GM19468 (cell line): ENCODE results near the gene ZNF516.

Experiments used
- ATAC-seq: cut with Tn5 transposase; IDR thresholded peaks from one replicate; pipeline ENCODE4 v1.9.1; 2021; ENCODE audit warnings: mild to moderate bottlenecking, moderate library complexity, moderate number of reproducible peaks; ENCODE audit not compliant: unreplicated experiment; ENCODE audit errors: extremely low read depth

ZNF516 gene

DNA sequence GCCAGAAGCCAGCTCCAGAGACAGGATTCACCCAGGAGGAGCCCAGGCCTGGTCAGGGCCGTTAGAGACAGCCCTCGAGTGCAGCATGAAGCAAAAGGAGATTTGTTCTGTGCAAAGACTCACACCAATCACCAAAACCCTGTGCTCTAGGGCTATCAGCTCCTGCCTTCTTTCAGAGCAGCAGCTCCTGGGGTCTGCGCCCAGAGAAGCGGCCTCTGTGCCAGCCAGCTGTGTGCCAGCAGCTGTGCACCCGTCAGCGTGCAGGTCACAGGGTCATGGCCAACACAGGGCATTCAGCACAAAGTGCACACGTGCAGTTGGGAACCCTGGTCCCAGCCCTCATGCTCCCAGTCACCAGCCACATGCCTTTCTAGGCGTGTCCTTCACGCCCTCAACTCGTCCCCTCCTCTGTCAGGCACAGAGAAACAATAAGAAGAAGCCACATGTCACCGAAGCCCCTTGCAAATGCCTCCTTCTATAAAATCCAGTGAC lies 49.3 kb downstream of the ZNF516 start:
- no peak for ATAC-seq

DNA sequence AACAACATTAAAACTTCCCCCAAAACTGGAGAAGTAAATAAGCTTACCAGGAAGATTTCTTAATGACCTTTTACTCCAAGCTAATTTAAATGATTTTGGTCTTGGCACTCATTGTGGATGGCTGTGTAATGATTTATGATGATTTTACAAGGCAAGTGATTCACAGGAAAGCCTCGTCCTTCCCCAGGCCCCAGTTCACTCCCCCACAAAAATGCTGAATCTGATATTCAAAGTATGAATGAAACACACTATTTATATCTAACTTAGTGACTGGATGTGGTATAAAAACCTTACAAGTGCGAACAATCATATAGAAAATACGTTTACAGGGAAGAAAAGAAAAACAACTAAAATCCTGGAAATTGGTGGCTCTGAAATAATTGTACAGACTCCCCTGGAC lies 49.8 kb downstream of the ZNF516 start:
- no peak for ATAC-seq

DNA sequence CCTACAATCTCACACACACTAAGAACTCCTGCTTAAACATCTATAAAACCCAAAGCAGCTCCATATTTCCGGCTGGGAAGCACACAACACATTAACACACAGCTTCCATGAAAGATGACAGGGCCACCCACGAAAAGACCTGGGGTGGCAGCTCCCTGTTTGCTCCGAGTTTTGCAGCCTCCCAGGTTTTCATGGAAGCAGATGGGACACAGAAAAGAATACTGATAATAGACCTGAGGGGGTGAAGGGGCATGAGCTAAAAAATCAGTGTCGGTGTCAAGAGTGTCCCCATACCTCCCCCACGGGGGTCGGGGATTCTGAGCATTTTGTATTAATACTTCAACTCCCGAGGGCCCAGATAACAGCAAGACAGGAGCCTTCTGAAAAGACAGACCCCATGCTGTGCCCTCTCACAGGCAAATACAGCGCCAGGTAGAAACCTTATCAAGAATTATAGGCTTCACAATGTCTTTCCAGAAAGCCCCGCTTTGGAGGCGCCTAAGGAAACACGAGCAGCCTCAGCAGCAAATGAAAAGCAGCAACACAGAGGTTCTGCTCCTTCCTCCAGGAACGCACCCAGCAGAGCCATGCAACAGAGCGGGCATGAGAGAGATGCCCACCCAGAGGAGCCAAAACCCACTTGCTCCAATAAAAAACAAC lies 50.5 kb downstream of the ZNF516 start:
- no peak for ATAC-seq

DNA sequence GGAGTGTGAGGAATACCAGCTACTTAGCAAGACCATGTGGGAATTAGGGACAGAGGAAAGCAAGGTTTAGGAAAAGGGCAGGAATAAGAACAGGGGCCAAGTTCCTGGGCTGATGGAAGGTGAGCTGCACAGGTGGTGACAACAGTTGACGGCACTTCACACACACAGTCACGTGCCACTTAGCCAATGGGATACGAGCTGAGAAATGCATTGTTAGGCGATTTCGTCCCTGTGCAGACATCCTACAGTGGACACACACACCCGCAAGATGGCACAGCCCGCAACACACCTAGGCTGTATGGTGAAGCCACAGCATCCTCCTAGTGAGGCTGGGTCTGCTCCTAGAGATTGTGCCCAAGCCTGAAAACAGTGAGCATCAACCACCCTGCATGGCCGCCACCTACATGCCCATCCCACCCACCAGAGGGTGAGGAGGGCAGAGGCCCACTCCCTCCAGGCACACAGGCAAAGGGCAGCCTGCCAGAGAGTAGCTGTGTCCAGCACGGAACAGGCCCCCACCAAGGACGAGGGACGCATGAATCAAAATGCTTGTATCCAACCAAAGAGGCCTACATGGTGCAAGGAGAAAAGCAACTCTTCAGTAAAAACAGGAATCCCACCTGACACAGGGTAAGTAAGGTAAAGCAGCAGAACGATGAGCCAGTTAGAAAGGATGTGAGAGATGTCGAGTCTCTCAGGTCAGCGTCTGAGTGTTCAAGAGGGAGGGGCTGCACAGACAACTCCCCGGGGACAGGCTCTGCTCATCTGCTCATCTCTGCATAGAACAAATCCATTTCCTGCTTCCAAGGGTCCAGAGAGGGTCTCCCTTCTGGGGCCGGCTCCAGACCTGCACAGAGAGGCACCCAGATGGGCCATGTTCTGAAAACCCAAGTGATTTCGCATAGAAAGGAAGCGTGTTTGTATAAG lies 51.3 kb downstream of the ZNF516 start:
- no peak for ATAC-seq

DNA sequence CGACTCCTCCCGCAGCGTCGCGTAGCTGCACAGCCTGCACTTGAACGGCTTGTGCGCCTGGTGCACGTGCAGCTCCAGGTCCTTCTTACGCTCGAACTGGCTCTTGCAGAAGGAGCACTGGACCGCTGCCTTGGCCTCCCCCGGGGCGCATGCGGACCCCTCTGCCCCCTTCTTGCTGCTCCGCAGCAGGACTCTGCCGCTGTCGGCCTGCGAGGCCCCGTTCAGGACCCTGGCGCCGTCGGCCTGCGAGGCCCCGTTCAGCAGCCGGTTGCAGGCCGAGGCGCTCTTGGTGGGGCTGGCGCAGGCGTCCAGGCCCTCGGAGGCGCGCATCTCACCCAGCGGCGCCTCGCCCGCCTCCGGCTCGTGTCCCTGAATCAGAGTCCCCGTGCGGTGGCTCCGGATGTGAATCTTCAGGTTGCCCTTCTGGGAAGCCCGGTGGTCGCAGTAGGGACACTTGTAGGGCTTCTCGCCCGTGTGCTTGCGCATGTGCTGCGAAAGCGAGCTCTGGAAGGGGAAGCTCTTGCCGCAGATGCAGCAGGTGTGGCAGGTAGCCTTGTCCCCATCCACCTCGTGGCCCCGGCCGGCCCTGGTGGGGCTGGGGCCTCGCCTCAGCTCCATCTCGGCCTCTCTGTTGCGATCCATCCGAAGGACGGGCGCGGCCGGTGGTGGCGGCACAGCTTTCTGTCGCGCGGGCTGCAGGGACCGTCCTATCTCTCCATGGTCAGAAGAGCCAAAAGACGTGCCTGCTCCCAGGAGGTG lies 52.5 kb downstream of the ZNF516 start:
- no peak for ATAC-seq

DNA sequence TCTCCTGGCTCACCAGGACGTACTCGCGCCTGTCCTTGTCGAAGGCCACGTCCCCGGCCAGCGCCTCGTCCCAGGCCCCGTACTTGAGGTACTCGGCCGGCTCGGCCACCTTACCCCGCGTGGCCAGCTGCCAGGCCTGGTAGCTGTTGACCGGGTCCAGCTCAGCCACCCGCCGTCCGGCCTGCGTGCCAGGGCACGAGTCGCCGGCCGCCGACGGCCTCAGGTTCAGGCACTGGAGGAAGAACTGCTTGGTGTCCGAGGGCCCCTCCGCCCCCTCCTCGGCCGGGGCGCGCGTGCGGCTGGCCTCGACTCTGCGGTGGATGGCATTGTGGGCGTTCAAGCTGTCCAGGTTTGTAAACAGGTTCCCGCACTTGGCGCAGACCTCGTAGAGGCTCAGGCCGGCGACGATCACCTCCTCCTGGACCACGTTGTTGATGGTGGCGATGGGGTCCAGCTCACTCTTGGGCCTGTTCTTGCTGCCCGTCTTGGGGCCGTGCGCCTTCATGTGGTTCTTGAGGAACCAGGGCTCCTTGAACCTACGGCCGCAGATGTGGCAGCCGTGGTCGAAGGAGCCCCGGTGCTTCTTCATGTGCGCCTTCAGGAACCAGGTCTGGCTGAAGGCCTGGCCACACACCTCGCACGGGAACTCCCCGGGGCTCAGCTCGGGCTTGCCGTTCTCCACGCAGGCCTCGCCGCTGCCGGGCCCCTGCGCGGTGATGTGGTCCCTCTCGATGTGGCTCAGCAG lies 53.2 kb downstream of the ZNF516 start:
- ATAC-seq, result no peak

DNA sequence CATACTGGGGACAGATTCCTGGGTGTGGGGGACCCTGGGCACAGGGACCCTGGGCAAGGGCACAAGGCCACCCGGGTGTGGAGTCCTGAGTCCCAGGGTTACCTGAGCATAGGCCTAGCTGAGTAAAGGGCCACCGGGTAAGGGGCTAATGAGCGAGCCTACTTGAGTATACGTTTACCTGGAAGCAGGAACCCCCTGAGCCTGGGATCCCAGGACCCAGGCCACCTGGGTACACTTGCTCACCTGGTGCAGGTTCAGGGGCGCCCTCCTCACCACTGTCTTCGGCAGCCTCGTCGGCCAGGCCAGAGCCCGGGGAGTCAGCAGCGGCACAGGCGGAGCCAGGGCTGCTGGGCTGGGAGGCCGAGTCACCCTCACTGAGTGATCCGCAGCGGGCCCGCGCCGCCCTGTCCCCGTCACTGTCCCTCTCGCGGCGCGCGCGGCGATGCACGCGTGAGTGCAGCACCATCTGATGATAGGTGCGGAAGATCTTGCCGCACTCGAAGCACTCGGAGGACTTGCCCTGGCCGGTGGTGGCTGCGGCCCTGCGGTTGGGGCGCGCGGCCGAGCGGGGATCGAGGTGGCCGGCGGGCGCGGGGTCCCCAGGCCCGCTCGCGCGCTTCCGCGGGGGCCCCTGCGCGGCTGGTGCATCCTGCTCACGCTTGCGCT lies 53.9 kb downstream of the ZNF516 start:
- ATAC-seq, result no peak

DNA sequence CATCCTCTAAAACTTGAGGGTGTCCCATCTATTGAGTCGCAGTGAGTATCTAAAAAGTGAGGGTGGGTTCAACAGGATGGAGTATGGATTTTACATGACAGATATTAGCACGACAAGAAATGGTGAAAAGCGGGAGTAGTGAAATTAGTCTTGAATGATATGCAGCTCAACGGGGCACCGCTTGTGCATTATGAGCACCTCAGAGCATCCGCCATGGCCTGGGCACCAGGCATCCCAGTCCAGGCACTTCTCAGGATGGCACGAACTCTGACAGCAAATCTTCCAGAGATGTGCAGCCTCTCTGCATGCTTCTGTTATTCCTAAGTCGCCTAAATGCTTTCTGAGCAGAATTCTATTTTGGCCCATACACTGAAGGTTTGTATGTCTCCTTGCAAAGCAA lies 57.1 kb downstream of the ZNF516 start:
- no peak for ATAC-seq

DNA sequence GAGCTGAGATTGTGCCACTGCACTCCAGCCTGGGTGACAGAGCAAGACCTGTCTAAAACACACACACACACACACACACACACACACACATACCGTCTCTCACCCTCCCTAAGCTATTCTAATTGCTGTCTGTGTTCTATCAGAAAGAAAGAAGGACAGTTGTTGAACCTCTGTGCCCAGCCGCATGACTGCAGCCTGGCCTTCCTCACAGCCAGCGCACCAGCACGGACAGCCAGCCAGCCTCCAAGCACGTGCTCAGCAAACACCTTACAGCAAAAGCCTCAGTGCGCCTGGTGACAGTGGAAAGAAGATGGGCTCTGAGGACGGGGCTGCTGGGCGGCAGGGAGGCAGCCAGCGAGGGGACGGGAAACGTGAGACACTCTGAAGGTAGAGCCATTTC lies 58.0 kb downstream of the ZNF516 start:
- no peak for ATAC-seq

DNA sequence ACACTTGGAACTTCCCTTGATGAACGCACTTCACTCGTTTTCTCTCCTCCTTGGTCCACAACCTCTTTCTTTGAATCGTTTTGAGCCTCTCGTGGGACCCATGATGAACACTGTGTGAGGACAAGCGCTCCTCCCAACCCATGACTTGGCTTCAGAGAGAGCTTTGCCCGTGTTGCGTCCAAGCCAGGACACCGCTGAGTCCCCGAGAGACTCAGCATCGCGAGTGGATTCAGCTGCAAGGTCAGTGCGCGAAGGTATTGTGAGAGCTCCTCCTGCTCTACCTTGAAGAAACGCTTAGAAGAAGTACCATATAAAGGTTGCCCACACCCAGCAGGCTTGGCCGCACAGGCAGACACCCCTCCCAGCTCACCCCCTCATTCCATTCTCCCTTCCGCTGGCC lies 58.7 kb downstream of the ZNF516 start:
- no peak for ATAC-seq

DNA sequence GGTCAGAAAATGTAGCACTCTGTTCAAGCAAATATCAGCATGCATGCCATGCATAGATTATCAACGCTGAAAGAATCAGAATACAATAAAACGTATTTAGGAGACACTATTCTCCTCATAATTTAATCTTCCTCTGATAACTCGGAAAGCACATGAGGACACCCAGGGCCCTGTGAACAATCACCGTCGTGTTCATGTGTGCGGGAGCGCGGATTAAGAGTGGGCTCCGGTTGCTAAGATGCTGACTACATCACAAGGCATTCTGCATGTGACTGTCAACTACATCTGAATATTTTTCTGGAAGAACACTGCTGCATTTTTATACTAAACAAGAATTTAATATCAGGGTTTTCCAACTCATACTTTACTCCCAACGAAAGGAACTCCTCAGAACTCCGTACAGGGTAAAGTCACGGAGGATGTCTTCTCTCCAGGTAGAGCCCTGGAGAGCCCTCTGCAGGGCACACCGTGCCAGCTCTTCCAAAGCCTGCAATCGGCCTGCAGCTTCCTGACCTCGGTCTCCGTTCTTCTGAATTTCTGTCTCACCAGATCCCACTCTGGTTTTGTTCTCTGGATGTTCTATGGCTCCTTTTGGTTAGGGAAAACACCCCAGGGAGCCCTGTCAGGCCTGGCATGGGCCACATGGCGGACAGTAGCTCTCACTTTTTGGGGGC lies 59.6 kb downstream of the ZNF516 start:
- ATAC-seq, result no peak

DNA sequence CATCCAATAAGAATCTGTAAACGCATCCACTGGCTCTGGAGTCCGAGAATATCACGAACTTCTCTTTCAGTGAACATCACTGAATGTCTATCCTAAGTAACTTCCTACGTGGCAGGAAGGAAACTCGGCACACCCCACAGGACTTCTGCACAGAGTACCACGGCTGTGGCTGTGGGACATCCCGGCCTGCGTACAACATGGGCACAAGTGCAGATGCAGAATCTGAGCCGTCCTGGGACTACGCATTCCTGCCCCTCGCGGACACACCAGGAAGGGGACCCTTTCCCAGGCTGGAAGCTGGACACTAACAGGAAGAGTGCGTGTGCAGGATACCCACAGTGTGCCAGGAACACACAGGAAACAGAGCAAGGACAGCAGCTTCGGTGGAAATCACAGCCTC lies 60.6 kb downstream of the ZNF516 start:
- no peak for ATAC-seq

DNA sequence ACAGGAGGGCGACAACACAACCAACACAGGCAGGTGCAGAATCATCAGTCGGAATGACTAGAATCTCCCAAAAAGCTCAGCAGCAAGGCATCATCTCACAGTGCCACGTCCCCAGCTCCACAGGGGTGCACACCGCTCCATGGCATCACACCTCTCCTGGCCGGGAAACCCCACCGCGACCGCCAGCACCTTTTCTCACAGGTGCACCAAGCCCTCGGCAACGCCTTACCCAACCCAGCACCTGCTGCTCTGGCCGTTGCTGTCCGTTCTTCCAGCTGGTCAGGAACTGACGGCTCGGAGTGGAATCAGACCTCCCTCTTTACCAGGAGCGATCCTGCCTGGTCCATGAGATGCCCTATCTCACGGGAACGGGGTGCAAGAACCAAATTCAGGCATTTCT lies 61.3 kb downstream of the ZNF516 start:
- no peak for ATAC-seq

DNA sequence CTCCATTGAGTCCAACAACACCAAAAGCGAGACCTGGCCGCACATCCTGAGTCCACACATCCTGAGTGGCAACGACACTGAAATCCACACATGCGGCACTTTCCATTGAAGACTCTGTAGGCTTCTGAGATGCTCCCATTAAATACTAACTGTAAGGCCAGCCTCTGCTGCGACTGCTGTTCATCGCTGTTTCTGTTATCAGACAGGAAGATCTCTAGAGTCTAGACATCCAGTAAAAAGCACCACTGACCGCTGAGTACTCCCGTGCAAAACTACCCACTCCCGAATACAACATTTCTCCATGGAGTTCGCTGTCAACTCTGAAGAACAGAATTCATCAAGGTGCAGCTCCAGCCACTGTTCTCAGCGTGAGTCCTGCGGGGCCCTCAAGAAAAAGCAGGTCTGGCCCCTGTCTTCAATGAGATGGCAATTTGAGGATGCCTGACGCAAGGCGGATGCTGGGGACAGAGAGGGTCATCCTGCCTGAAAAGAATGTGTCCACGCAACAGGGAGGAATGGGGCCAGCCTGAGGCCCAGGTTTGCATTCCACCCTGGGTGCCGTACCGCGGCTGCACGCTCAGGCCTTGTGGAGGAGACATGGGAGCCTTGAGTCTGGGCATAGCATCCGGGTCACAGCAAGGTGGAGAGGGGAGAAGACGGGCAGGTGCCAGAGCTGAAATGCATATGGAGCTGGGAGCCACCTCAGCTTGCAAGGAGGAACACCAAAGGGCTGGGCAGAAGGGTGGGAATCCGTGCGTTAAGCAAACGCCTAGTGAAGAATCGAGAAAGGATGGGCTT lies 61.9 kb downstream of the ZNF516 start:
- no peak for ATAC-seq

DNA sequence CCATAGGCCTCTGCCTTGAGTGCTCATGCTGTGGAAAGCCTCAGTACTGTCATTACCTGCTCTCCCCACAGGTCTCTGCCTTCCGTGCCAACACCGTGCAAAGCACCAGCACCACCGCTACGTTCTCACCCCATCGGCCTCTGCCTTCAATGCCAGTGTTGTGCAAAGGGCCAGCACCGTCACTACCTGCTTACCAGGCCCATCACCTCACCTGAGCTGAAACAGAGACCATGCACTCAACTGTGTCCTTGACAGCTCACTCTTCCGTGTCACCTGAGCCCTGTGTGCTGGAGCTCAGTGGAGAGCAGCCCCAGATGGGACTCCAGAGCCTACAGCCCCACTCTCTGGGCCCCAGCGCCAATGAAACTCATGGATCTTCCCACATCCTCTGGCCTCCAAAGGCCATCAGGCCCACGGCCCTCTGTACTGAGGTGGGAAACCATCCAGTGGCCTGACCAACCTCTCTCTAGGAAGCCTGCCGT lies 62.7 kb downstream of the ZNF516 start:
- ATAC-seq, result no peak

DNA sequence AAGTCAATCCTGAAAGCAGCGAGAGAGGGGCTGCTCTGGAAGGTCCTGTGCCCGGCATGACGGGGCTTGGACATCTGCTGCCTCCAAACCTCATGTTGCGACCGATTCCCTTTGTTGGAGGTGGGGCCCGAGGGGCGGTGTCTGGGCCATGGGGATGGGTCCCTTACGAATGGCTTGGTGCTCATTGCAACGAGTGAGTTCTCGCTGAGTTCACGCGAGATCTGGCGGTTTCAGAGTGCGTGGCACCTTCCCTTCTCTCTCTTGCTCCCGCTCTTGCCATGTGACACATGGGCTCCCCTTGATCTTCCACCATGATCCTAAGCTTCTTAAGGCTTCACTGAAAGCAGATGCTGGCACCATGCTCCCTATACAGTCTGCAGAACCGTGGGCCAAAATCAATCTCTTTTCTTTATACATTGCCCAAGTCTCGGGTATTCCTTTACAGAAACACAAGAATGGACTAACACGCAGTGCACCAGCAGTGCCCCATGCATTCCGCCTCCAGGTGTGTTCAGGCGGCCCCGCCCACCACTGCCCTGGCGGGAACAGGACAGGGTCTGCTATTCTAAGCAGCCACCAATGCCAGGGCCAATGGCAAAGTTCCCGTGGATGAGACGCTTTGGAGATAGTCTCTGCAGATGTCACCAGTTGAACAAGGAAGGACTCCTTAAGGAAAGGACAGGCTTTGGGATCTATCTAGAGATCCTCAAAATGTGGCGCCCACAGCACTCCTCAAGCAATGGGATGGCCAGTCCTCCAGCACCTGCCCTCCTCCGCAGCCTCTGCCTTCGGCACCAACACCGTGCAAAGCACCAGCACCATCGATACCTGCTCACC lies 63.4 kb downstream of the ZNF516 start:
- no peak for ATAC-seq

DNA sequence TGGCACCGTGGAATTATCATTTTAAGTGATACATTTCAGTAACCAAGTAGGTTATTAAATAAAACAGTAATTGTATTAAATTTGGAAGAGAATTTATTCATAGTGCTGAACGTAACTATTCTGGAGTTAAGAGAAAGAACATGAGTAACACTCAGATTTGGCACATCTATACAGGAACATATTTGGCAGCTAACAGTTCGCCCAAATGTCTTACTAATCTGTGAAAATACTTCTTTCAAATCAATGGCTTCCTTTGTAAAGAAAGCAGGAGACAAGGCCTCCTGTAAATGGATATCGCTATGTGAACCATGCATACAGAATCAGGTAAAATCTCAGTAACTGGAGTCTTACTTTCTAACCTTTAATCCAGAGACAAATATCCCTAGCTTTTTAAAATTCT lies 64.4 kb downstream of the ZNF516 start:
- ATAC-seq, result no peak
